GM12873 (cell line): Measurements from ENCODE around the gene LMO1.

Experiments
- CTCF ChIP-seq: IDR thresholded peaks from 2 replicates; pipeline ENCODE4 v1.5.1; 2012; ENCODE audit warnings: low read depth, mild to moderate bottlenecking, moderate library complexity, low read length, control low read depth; ENCODE audit not compliant: insufficient read depth; ENCODE audit errors: missing control alignments

The LMO1 gene

GRCh38 chr11:8196749-8197148 lies 66.9 kb downstream of the LMO1 start:
- TF ChIP-seq CTCF, result no peak

GRCh38 chr11:8194956-8195355 lies 68.7 kb downstream of the LMO1 start:
- no peak for TF ChIP-seq CTCF

- no peak for TF ChIP-seq CTCF
These were observed 70.8 kb downstream of the LMO1 start for GRCh38 chr11:8192896-8193209.

- TF ChIP-seq CTCF, result peak; percentile 92
These were observed 71.4 kb downstream of the LMO1 start for GRCh38 chr11:8192016-8192895.

GRCh38 chr11:8190431-8190830 lies 73.2 kb downstream of the LMO1 start:
- TF ChIP-seq CTCF, result no peak

- TF ChIP-seq CTCF, result no peak
These were observed 77.2 kb downstream of the LMO1 start for GRCh38 chr11:8186429-8186828.

GRCh38 chr11:8183111-8183510 lies 80.6 kb downstream of the LMO1 start:
- TF ChIP-seq CTCF, result no peak

GRCh38 chr11:8180469-8180868 lies 83.2 kb downstream of the LMO1 start:
- no peak for TF ChIP-seq CTCF
